Lower leg skin (tissue), 4 donors: Measurements from ENCODE around the gene EIF4E. TPM values are rescaled to one million over a fixed set of nuclear protein-coding genes. Genes with fewer than 3 reads are reported as not detected.

ENCODE experiments used
- DNase-seq, 2 donors: peaks; one replicate each; pipeline ENCODE4 v3.0.0-alpha.2; 2019; ENCODE audit warnings: low spot score in 2 of 2
- H3K4me3 ChIP-seq: fragments of 200-600 bp; sonication (generic); 2 replicates; pipeline ENCODE4 v1.5.1; 2017; ENCODE audit warnings: mild to moderate bottlenecking, low read depth; ENCODE audit not compliant: poor library complexity, severe bottlenecking
- CTCF ChIP-seq, 3 donors: fragments of 450-650 bp; IDR thresholded peaks; one replicate each; pipeline ENCODE4 v1.5.1; 2016; ENCODE audit warnings: antibody characterized with exemption in 3 of 3, mild to moderate bottlenecking in 3 of 3, moderate library complexity in 2 of 3
- POLR2A ChIP-seq, 2 donors: fragments of 450-650 bp; IDR thresholded peaks; one replicate each; pipeline ENCODE4 v1.6.1; 2016 to 2017; ENCODE audit warnings: antibody characterized with exemption in 2 of 2, mild to moderate bottlenecking in 1 of 2, moderate library complexity in 1 of 2
- WGBS, 2 donors: methylation state at CpG; one replicate each; pipeline ENCODE4 v1.1.5; 2018; 5-methylcytosine and 5-hydroxymethylcytosine counted together
- intact Hi-C: fragments of 100-400 bp; cut with DNase I; formaldehyde crosslinking; loops from one replicate; pipeline ENCODE4 v1.15.0; 2023; ENCODE audit warnings: low total_unique reads
- total RNA-seq, 4 donors: library from RNA; depleted of rRNA; stranded (reverse); fragments of >200 nt; gene quantifications; one replicate each; pipeline ENCODE4 v1.1.0, GENCODE V29; 2016

Gene EIF4E
- total RNA-seq, 4 donors from 2014 or later = 41.9 to 76.5 (median 61.5) TPM

GRCh38 chr4:98966926-98967325 is 38.0 kb upstream of the EIF4E start:
- intact Hi-C loops = no loop called here
- WGBS, 2 donors = 89 to 95% methylated on average over 3 of the region's 3 CpGs
- DNase-seq = no peak
- no peak overlapping the region for H3K4me3 ChIP-seq
- TF ChIP-seq POLR2A (IDR thresholded peaks at IDR 0.05) = no peak
- TF ChIP-seq CTCF (IDR thresholded peaks at IDR 0.05) = no peak

- intact Hi-C loops = no loop called here
- no peak overlapping the region for H3K4me3 ChIP-seq
- TF ChIP-seq CTCF (IDR thresholded peaks at IDR 0.05) = no peak
- no peak for TF ChIP-seq POLR2A (IDR thresholded peaks at IDR 0.05)
- DNase-seq = no peak
- 58 to 63% methylated on average over 5 of the region's 5 CpGs for WGBS, 2 donors
Measured at GRCh38 chr4:98963538-98964433, 34.9 kb upstream of the EIF4E start.

- TF ChIP-seq POLR2A (IDR thresholded peaks at IDR 0.05) (no peak), CTCF (IDR thresholded peaks at IDR 0.05) (no peak)
- 88 to 89% methylated on average over 2 of the region's 2 CpGs for WGBS, 2 donors
- no peak overlapping the region for H3K4me3 ChIP-seq
- intact Hi-C loops = no loop called here
- no peak for DNase-seq
Measured at GRCh38 chr4:98961770-98962169, 32.8 kb upstream of the EIF4E start.

GRCh38 chr4:98959411-98959810 is 30.5 kb upstream of the EIF4E start:
- WGBS, 2 donors = 95 to 96% methylated on average over 2 of the region's 2 CpGs
- no peak overlapping the region for H3K4me3 ChIP-seq
- intact Hi-C loops = no loop called here
- TF ChIP-seq CTCF (IDR thresholded peaks at IDR 0.05) = no peak
- TF ChIP-seq POLR2A (IDR thresholded peaks at IDR 0.05) = no peak
- DNase-seq = no peak

- TF ChIP-seq CTCF (IDR thresholded peaks at IDR 0.05) (no peak), POLR2A (IDR thresholded peaks at IDR 0.05) (no peak)
- H3K4me3 ChIP-seq = no peak overlapping the region
- intact Hi-C loops = no loop called here
- no peak for DNase-seq
- 89 to 98% methylated on average over 2 of the region's 2 CpGs for WGBS, 2 donors
Measured at GRCh38 chr4:98958065-98958464, 29.1 kb upstream of the EIF4E start.
